ENCODE data around the gene GDF10.

The GDF10 gene

DNA sequence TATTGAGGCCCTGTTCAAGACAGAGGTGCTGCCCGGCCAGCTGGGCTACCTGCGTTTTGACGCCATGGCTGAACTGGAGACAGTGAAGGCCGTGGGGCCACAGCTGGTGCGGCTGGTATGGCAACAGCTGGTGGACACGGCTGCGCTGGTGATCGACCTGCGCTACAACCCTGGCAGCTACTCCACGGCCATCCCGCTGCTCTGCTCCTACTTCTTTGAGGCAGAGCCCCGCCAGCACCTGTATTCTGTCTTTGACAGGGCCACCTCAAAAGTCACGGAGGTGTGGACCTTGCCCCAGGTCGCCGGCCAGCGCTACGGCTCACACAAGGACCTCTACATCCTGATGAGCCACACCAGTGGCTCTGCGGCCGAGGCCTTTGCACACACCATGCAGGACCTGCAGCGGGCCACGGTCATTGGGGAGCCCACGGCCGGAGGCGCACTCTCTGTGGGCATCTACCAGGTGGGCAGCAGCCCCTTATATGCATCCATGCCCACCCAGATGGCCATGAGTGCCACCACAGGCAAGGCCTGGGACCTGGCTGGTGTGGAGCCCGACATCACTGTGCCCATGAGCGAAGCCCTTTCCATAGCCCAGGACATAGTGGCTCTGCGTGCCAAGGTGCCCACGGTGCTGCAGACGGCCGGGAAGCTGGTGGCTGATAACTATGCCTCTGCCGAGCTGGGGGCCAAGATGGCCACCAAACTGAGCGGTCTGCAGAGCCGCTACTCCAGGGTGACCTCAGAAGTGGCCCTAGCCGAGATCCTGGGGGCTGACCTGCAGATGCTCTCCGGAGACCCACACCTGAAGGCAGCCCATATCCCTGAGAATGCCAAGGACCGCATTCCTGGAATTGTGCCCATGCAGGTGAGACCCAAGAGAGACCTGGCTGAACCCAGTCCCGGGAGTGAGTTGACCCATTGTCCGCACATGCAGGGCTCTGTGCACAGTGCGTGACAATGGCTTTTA, 51.0 kb downstream of the GDF10 start:
- H3K9me3 ChIP-seq (ENCODE audit: insufficient read depth, low read length, severe bottlenecking): no peaks in the 10 kb centered on the region
- no peaks in the 10 kb centered on the region for H3K79me2 ChIP-seq (ENCODE audit: insufficient read depth, low read length)
- H3K4me2 ChIP-seq (ENCODE audit: insufficient read depth, low read length): no peak overlapping the region
- no peak overlapping the region for H3K4me3 ChIP-seq (ENCODE audit: low read depth in 1 of 2, low read length in 2 of 2)
- no peak overlapping the region for H3K9ac ChIP-seq (ENCODE audit: low read depth, low read length)
- peaks cover 14% of the 10 kb centered on the region for H3K27me3 ChIP-seq (ENCODE audit: insufficient read depth, low read length, poor library complexity)
- no peaks in the 10 kb centered on the region for H3K36me3 ChIP-seq (ENCODE audit: insufficient read depth, low read length)
- no peak for TF ChIP-seq EZH2 (IDR thresholded peaks at IDR 0.05; ENCODE audit: borderline replicate concordance, low read depth, low read length, severe bottlenecking)
- TF ChIP-seq, protein P1, sequence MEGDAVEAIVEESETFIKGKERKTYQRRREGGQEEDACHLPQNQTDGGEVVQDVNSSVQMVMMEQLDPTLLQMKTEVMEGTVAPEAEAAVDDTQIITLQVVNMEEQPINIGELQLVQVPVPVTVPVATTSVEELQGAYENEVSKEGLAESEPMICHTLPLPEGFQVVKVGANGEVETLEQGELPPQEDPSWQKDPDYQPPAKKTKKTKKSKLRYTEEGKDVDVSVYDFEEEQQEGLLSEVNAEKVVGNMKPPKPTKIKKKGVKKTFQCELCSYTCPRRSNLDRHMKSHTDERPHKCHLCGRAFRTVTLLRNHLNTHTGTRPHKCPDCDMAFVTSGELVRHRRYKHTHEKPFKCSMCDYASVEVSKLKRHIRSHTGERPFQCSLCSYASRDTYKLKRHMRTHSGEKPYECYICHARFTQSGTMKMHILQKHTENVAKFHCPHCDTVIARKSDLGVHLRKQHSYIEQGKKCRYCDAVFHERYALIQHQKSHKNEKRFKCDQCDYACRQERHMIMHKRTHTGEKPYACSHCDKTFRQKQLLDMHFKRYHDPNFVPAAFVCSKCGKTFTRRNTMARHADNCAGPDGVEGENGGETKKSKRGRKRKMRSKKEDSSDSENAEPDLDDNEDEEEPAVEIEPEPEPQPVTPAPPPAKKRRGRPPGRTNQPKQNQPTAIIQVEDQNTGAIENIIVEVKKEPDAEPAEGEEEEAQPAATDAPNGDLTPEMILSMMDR (IDR thresholded peaks at IDR 0.05; ENCODE audit: borderline replicate concordance, extremely low read depth, low read length, poor library complexity, severe bottlenecking): no peak
- H3K27ac ChIP-seq (ENCODE audit: low read length): no peak overlapping the region
- ATAC-seq (ENCODE audit: insufficient read depth, low read depth): no peak
- H4K20me1 ChIP-seq (ENCODE audit: insufficient read depth, low read length): 0 out of 2 replicates have a peak, but pooled peaks cover 4% of the 10 kb centered on the region
- DNase-seq: no peak
- H2AFZ ChIP-seq (ENCODE audit: low read depth, low read length): no peak overlapping the region
- H3K4me1 ChIP-seq (ENCODE audit: insufficient read depth, low read length): no peaks in the 10 kb centered on the region

DNA sequence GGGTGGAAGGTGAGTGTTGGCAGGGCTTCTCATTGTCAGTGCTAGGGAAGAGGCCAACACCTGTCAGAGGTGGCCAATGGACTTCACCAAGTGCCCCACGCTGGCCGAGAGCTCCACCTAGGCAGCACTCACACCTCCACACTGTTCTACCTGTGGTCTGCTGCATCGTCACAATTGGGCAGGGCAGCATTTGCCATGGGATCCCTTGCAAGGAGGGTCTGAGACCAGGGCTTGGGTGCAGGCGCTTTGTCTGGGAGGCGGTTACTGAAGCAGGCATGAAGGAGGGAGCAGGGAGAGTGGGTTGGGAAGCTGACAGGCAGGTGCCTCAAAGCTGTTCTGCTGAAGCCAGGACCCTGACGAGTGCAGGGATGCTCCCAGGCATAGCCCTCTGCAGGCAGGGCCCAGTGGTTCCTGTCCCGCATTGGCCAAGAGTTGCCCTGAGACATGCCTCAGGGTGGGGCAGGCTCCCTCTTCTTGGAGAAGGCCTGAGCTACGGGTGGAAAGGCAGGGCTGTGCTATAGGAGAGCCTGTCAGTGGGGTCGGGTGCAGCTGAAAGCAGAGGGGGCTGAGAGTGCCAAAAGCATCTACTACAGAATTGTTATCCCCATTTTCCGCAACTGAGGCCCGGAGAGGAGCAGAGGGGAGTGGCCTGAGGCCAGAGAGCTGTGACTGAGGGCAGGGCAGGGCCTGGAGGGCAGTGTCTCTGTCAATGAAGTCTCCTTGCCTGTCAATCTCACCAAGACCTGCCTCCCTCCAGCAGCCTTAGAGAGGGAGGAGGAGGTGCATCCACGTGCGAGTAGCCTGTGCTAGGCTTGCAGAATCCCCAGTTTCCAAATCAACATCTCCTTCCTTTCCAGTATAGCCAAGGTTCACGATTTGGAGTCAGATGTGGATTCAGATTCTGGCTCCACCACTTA, 52.2 kb downstream of the GDF10 start:
- Histone ChIP-seq H3K9me3 (ENCODE audit: insufficient read depth, low read length, severe bottlenecking) (no peaks in the 10 kb centered on the region), H3K79me2 (ENCODE audit: insufficient read depth, low read length) (no peaks in the 10 kb centered on the region), H3K9ac (ENCODE audit: low read depth, low read length) (no peak overlapping the region), H3K27ac (ENCODE audit: low read length) (no peak overlapping the region), H3K4me3 (ENCODE audit: low read depth in 1 of 2, low read length in 2 of 2) (no peak overlapping the region), H3K4me2 (ENCODE audit: insufficient read depth, low read length) (no peak overlapping the region), H2AFZ (ENCODE audit: low read depth, low read length) (no peak overlapping the region), H3K36me3 (ENCODE audit: insufficient read depth, low read length) (no peaks in the 10 kb centered on the region), H3K27me3 (ENCODE audit: insufficient read depth, low read length, poor library complexity) (peaks cover 14% of the 10 kb centered on the region), H3K4me1 (ENCODE audit: insufficient read depth, low read length) (no peaks in the 10 kb centered on the region), H4K20me1 (ENCODE audit: insufficient read depth, low read length) (0 out of 2 replicates have a peak, but pooled peaks cover 4% of the 10 kb centered on the region)
- DNase-seq (no peak), ATAC-seq (ENCODE audit: insufficient read depth, low read depth) (no peak)
- TF ChIP-seq EZH2 (IDR thresholded peaks at IDR 0.05; ENCODE audit: borderline replicate concordance, low read depth, low read length, severe bottlenecking): no peak
- TF ChIP-seq, protein P1 (IDR thresholded peaks at IDR 0.05; ENCODE audit: borderline replicate concordance, extremely low read depth, low read length, poor library complexity, severe bottlenecking): no peak

DNA sequence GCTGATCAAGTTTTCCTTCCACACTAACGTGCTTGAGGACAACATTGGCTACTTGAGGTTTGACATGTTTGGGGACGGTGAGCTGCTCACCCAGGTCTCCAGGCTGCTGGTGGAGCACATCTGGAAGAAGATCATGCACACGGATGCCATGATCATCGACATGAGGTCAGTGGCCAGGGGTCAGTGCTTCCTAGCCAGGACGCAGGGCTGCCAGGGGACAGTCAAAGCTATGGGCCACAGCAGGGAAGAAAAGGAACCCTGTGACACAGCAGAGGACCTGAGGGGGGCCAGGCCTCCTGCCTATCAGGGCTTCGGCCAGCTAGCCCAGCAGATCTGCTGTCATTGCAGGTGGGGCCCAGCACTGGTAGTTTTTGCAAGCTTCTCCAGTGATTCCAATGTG, 53.4 kb downstream of the GDF10 start:
- ATAC-seq (ENCODE audit: insufficient read depth, low read depth): no peak
- no peak overlapping the region for H3K27ac ChIP-seq (ENCODE audit: low read length)
- TF ChIP-seq EZH2 (IDR thresholded peaks at IDR 0.05; ENCODE audit: borderline replicate concordance, low read depth, low read length, severe bottlenecking): no peak
- TF ChIP-seq, protein P1 (IDR thresholded peaks at IDR 0.05; ENCODE audit: borderline replicate concordance, extremely low read depth, low read length, poor library complexity, severe bottlenecking): no peak
- H3K36me3 ChIP-seq (ENCODE audit: insufficient read depth, low read length): no peaks in the 10 kb centered on the region
- no peak overlapping the region for H3K4me3 ChIP-seq (ENCODE audit: low read depth in 1 of 2, low read length in 2 of 2)
- peaks cover 9% of the 10 kb centered on the region for H3K27me3 ChIP-seq (ENCODE audit: insufficient read depth, low read length, poor library complexity)
- no peak for DNase-seq
- H4K20me1 ChIP-seq (ENCODE audit: insufficient read depth, low read length): 0 out of 2 replicates have a peak, but pooled peaks cover 4% of the 10 kb centered on the region
- H2AFZ ChIP-seq (ENCODE audit: low read depth, low read length): no peak overlapping the region
- no peak overlapping the region for H3K4me2 ChIP-seq (ENCODE audit: insufficient read depth, low read length)
- no peaks in the 10 kb centered on the region for H3K9me3 ChIP-seq (ENCODE audit: insufficient read depth, low read length, severe bottlenecking)
- no peaks in the 10 kb centered on the region for H3K79me2 ChIP-seq (ENCODE audit: insufficient read depth, low read length)
- no peaks in the 10 kb centered on the region for H3K4me1 ChIP-seq (ENCODE audit: insufficient read depth, low read length)
- no peak overlapping the region for H3K9ac ChIP-seq (ENCODE audit: low read depth, low read length)

All from DND-41 (cell line).